OCI-LY1 (cell line): ENCODE data around the gene UNC13D.

Experiments used
- CTCF ChIP-seq: fragments of 200-600 bp; sonication (generic), shearing (Covaris generic); IDR thresholded peaks from 2 replicates; pipeline ENCODE4 v1.5.1; 2017; ENCODE audit warnings: mild to moderate bottlenecking, antibody characterized with exemption, low read length, moderate library complexity, mixed read lengths
- EZH2 ChIP-seq: fragments of 200-600 bp; sonication (generic), shearing (Covaris generic); IDR thresholded peaks from 2 replicates; pipeline ENCODE4 v1.8.0; 2017; ENCODE audit warnings: borderline replicate concordance, mixed run types, mild to moderate bottlenecking, antibody characterized with exemption, low read length, moderate library complexity, mixed read lengths

- TF ChIP-seq CTCF (no peak), EZH2 (no peak)
Observed at GRCh38 chr17:75808549-75808904, 35.7 kb downstream of the UNC13D start.
